ENCODE results near the gene NLRP6. TPM values are rescaled to one million over a fixed set of nuclear protein-coding genes. Genes with fewer than 3 reads are reported as not detected.

The NLRP6 gene
- total and polyA plus RNA-seq, 2 donors from 2014 or later: 0.32 to 1.6 TPM

GRCh38 chr11:299081-299891 lies 21.1 kb downstream of the NLRP6 start, which contains the start of gene IFITM5:
Gene IFITM5, minus strand, starts transcription at chr11:299526. Its CDS starts 36 bp downstream, at chr11:299490.
- Histone ChIP-seq H3K4me1 (ENCODE audit: control insufficient read depth in 2 of 3, insufficient read depth in 2 of 3, low read depth in 1 of 3, low read length in 3 of 3) (no peaks in the 10 kb centered on the region), H3K27ac (ENCODE audit: low read depth in 2 of 2, low read length in 2 of 2) (no peak within 1 kb of the TSS), H3K4me3 (ENCODE audit: low read length in 3 of 3) (no peak within 1 kb of the TSS), H3K27me3 (ENCODE audit: control insufficient read depth, insufficient read depth, low read length) (no peaks in the 10 kb centered on the region), H3K9ac (ENCODE audit: low read length in 3 of 3) (no peak within 1 kb of the TSS), H3K36me3 (ENCODE audit: control insufficient read depth in 2 of 3, insufficient read depth in 3 of 3, low read length in 3 of 3) (no peaks in the 10 kb centered on the region), H3K9me3 (ENCODE audit: control insufficient read depth in 2 of 3, insufficient read depth in 1 of 3, low read length in 3 of 3) (no peaks in the 10 kb centered on the region)
- DNase-seq: peak in 1 of 5 donors; percentile 72
- intact Hi-C loops (cut with DNase I): no loop called here
- FAIRE-seq: no peak
- TF ChIP-seq CTCF (IDR thresholded peaks at IDR 0.05; ENCODE audit: borderline replicate concordance, extremely low read depth, insufficient read depth): no peak

GRCh38 chr11:299951-300735 lies 21.9 kb downstream of the NLRP6 start:
- FAIRE-seq (no peak), DNase-seq (peak in 4 of 5 donors; percentile 63 to 81 (median 75))
- H3K9me3 ChIP-seq (ENCODE audit: control insufficient read depth in 2 of 3, insufficient read depth in 1 of 3, low read length in 3 of 3): no peaks in the 10 kb centered on the region

GRCh38 chr11:303363-303762 lies 25.2 kb downstream of the NLRP6 start:
- no peak for FAIRE-seq
- no peaks in the 10 kb centered on the region for H3K36me3 ChIP-seq (ENCODE audit: control insufficient read depth in 2 of 3, insufficient read depth in 3 of 3, low read length in 3 of 3)
- intact Hi-C loops (cut with DNase I): loop anchor here (10.0 kb wide), 1 partner anchor 51 kb away; no protein-coding TSS in a partner anchor
- no peaks in the 10 kb centered on the region for H3K9me3 ChIP-seq (ENCODE audit: control insufficient read depth in 2 of 3, insufficient read depth in 1 of 3, low read length in 3 of 3)
- peaks cover 0 to 12% (median 0%) of the 10 kb centered on the region in 3 donors for H3K4me1 ChIP-seq (ENCODE audit: control insufficient read depth in 2 of 3, insufficient read depth in 2 of 3, low read depth in 1 of 3, low read length in 3 of 3)
- H3K27me3 ChIP-seq (ENCODE audit: control insufficient read depth, insufficient read depth, low read length): no peaks in the 10 kb centered on the region
- no peak overlapping the region for H3K27ac ChIP-seq (ENCODE audit: low read depth in 2 of 2, low read length in 2 of 2)
- DNase-seq: no peak
- no peak for TF ChIP-seq CTCF (IDR thresholded peaks at IDR 0.05; ENCODE audit: borderline replicate concordance, extremely low read depth, insufficient read depth)
- no peak overlapping the region for H3K4me3 ChIP-seq (ENCODE audit: low read length in 3 of 3)
- H3K9ac ChIP-seq (ENCODE audit: low read length in 3 of 3): no peak overlapping the region

More at GRCh38 chr11:299951-300735, 21.9 kb downstream of the NLRP6 start:
- Histone ChIP-seq H3K4me3 (ENCODE audit: low read length in 3 of 3) (no peak overlapping the region), H3K9ac (ENCODE audit: low read length in 3 of 3) (no peak overlapping the region), H3K27ac (ENCODE audit: low read depth in 2 of 2, low read length in 2 of 2) (no peak overlapping the region), H3K36me3 (ENCODE audit: control insufficient read depth in 2 of 3, insufficient read depth in 3 of 3, low read length in 3 of 3) (no peaks in the 10 kb centered on the region), H3K27me3 (ENCODE audit: control insufficient read depth, insufficient read depth, low read length) (no peaks in the 10 kb centered on the region), H3K4me1 (ENCODE audit: control insufficient read depth in 2 of 3, insufficient read depth in 2 of 3, low read depth in 1 of 3, low read length in 3 of 3) (no peaks in the 10 kb centered on the region)
- TF ChIP-seq CTCF (IDR thresholded peaks at IDR 0.05; ENCODE audit: borderline replicate concordance, extremely low read depth, insufficient read depth): no peak
- intact Hi-C loops (cut with DNase I): loop anchor here (10.0 kb wide), 1 partner anchor 55 kb away; no protein-coding TSS in a partner anchor

Measured in kidney (tissue), 14 donors.